Naive thymus-derived CD8-positive, alpha-beta T cell (primary cell): Measurements from ENCODE around the gene CSMD2. TPM values are rescaled to one million over a fixed set of nuclear protein-coding genes. Genes with fewer than 3 reads are reported as not detected.

Source experiments
- ATAC-seq, 2 donors: fragments of 150-1000 bp; cut with Tn5 transposase in 1 of 2; sonication (Bioruptor Pico), chemical (Tn5 transposase) in 1 of 2; 1 replicate in 1 of 2; 2 replicates in 1 of 2; pipeline ENCODE4 v1.10.0; 2021; ENCODE audit warnings: mild to moderate bottlenecking in 2 of 2, moderate library complexity in 2 of 2
- POLR2A ChIA-PET: fragments of 350-600 bp; sonication (Branson Sonifier 250); formaldehyde crosslinking; loops from one replicate; lab custom pipeline; 2021; ENCODE audit warnings: antibody characterized with exemption; lab: Charles Lee
- DNase-seq, 10 donors: peaks; one replicate each; pipeline versions ENCODE4 v3.0.0 to v3.0.0-alpha.2; 2020 to 2022
- H3K27ac Mint-ChIP-seq, 10 donors: one replicate each; pipeline ENCODE4 v1.8.0; 2020 to 2022; ENCODE audit warnings: mild to moderate bottlenecking in 10 of 10, mixed read lengths in 10 of 10, moderate library complexity in 4 of 10, inconsistent platforms in 1 of 10
- H3K27me3 Mint-ChIP-seq, 5 donors: one replicate each; pipeline ENCODE4 v1.8.0; 2021 to 2022; ENCODE audit warnings: mixed read lengths in 5 of 5
- H3K36me3 Mint-ChIP-seq, 3 donors: one replicate each; pipeline ENCODE4 v1.8.0; 2020 to 2022; ENCODE audit warnings: mixed read lengths in 3 of 3, mild to moderate bottlenecking in 2 of 3, inconsistent platforms in 1 of 3
- H3K4me1 Mint-ChIP-seq, 4 donors: one replicate each; pipeline ENCODE4 v1.8.0; 2021 to 2022; ENCODE audit warnings: mixed read lengths in 4 of 4
- H3K4me3 Mint-ChIP-seq, 10 donors: one replicate each; pipeline ENCODE4 v1.8.0; 2020 to 2022; ENCODE audit warnings: mild to moderate bottlenecking in 10 of 10, mixed read lengths in 10 of 10, moderate library complexity in 6 of 10, inconsistent platforms in 1 of 10
- H3K9me3 Mint-ChIP-seq, 9 donors: one replicate each; pipeline ENCODE4 v1.8.0; 2020 to 2022; ENCODE audit warnings: mixed read lengths in 9 of 9, mild to moderate bottlenecking in 3 of 9, inconsistent platforms in 1 of 9, moderate library complexity in 1 of 9
- polyA plus RNA-seq, 3 donors: library from polyadenylated mRNA; unstranded; fragments of 300-500 nt; fragmentation: Illumina TruSeq; gene quantifications; one replicate each; pipeline ENCODE4 v1.2.3, GENCODE V29; 2021
- total RNA-seq, 8 experiments: library from RNA in 2 of 8; stranded (reverse) in 2 of 8; gene quantifications; one replicate each; pipeline ENCODE4 v1.2.3 and lab custom pipeline; 2021 to 2026

Gene CSMD2
- total and polyA plus RNA-seq, 5 experiments from 2014 or later, result not detected

- POLR2A ChIA-PET, result no interaction called here
- no peak overlapping the region for H3K4me3 Mint-ChIP-seq
- H3K9me3 Mint-ChIP-seq, result peaks cover 0 to 4% (median 0%) of the 10 kb centered on the region in 9 donors
- DNase-seq, result no peak
- peaks cover 3 to 47% (median 38%) of the 10 kb centered on the region in 5 donors for H3K27me3 Mint-ChIP-seq
- H3K27ac Mint-ChIP-seq, result no peak overlapping the region
- peaks cover 0 to 2% (median 0%) of the 10 kb centered on the region in 4 donors for H3K4me1 Mint-ChIP-seq
- H3K36me3 Mint-ChIP-seq, result no peaks in the 10 kb centered on the region
- ATAC-seq, result no peak
Measured at GRCh38 chr1:33825506-33825905, 339.5 kb downstream of the CSMD2 start.

GRCh38 chr1:33824971-33825370, 340.1 kb downstream of the CSMD2 start:
- POLR2A ChIA-PET, result no interaction called here
- peaks cover 0 to 2% (median 0%) of the 10 kb centered on the region in 4 donors for H3K4me1 Mint-ChIP-seq
- H3K4me3 Mint-ChIP-seq, result no peak overlapping the region
- H3K9me3 Mint-ChIP-seq, result peaks cover 0 to 4% (median 0%) of the 10 kb centered on the region in 9 donors
- DNase-seq (no peak), ATAC-seq (no peak)
- H3K27me3 Mint-ChIP-seq, result peaks cover 3 to 50% (median 42%) of the 10 kb centered on the region in 5 donors
- no peak overlapping the region for H3K27ac Mint-ChIP-seq
- no peaks in the 10 kb centered on the region for H3K36me3 Mint-ChIP-seq

- ATAC-seq, result no peak
- no peak overlapping the region for H3K27ac Mint-ChIP-seq
- H3K4me3 Mint-ChIP-seq, result no peak overlapping the region
Measured at GRCh38 chr1:33824321-33824720, 340.7 kb downstream of the CSMD2 start.

GRCh38 chr1:33823830-33824229, 341.2 kb downstream of the CSMD2 start:
- Mint-ChIP-seq H3K27ac (no peak overlapping the region), H3K4me1 (peaks cover 0 to 2% (median 0%) of the 10 kb centered on the region in 4 donors), H3K27me3 (peaks cover 3 to 52% (median 40%) of the 10 kb centered on the region in 5 donors), H3K36me3 (no peaks in the 10 kb centered on the region), H3K9me3 (no peaks in the 10 kb centered on the region), H3K4me3 (no peak overlapping the region)
- DNase-seq (no peak), ATAC-seq (no peak)
- POLR2A ChIA-PET, result no interaction called here

More at GRCh38 chr1:33824321-33824720, 340.7 kb downstream of the CSMD2 start:
- peaks cover 0 to 1% (median 0%) of the 10 kb centered on the region in 9 donors for H3K9me3 Mint-ChIP-seq
- H3K4me1 Mint-ChIP-seq, result peaks cover 0 to 2% (median 0%) of the 10 kb centered on the region in 4 donors
- no peak for DNase-seq
- H3K36me3 Mint-ChIP-seq, result no peaks in the 10 kb centered on the region
- peaks cover 3 to 52% (median 42%) of the 10 kb centered on the region in 5 donors for H3K27me3 Mint-ChIP-seq
- POLR2A ChIA-PET, result no interaction called here

GRCh38 chr1:33823401-33823800, 341.6 kb downstream of the CSMD2 start:
- DNase-seq, result no peak
- POLR2A ChIA-PET, result no interaction called here
- H3K4me3 Mint-ChIP-seq, result no peak overlapping the region
- H3K27ac Mint-ChIP-seq, result no peak overlapping the region
- no peaks in the 10 kb centered on the region for H3K36me3 Mint-ChIP-seq
- H3K4me1 Mint-ChIP-seq, result peaks cover 0 to 2% (median 0%) of the 10 kb centered on the region in 4 donors
- ATAC-seq, result no peak
- H3K9me3 Mint-ChIP-seq, result no peaks in the 10 kb centered on the region
- peaks cover 3 to 49% (median 37%) of the 10 kb centered on the region in 5 donors for H3K27me3 Mint-ChIP-seq

GRCh38 chr1:33822396-33822795, 342.6 kb downstream of the CSMD2 start:
- ATAC-seq (no peak), DNase-seq (no peak)
- POLR2A ChIA-PET, result no interaction called here
- peaks cover 3 to 47% (median 37%) of the 10 kb centered on the region in 5 donors for H3K27me3 Mint-ChIP-seq
- H3K4me3 Mint-ChIP-seq, result no peak overlapping the region
- H3K9me3 Mint-ChIP-seq, result no peaks in the 10 kb centered on the region
- H3K36me3 Mint-ChIP-seq, result no peaks in the 10 kb centered on the region
- H3K27ac Mint-ChIP-seq, result no peak overlapping the region
- peaks cover 0 to 2% (median 0%) of the 10 kb centered on the region in 4 donors for H3K4me1 Mint-ChIP-seq

- peaks cover 0 to 2% (median 0%) of the 10 kb centered on the region in 4 donors for H3K4me1 Mint-ChIP-seq
- H3K4me3 Mint-ChIP-seq, result no peak overlapping the region
- ATAC-seq, result no peak
- POLR2A ChIA-PET, result no interaction called here
- H3K9me3 Mint-ChIP-seq, result no peaks in the 10 kb centered on the region
- H3K36me3 Mint-ChIP-seq, result no peaks in the 10 kb centered on the region
- no peak for DNase-seq
- peaks cover 0 to 39% (median 28%) of the 10 kb centered on the region in 5 donors for H3K27me3 Mint-ChIP-seq
- H3K27ac Mint-ChIP-seq, result no peak overlapping the region
Measured at GRCh38 chr1:33821291-33821690, 343.7 kb downstream of the CSMD2 start.

GRCh38 chr1:33820804-33821203, 344.2 kb downstream of the CSMD2 start:
- DNase-seq (no peak), ATAC-seq (no peak)
- H3K9me3 Mint-ChIP-seq, result no peaks in the 10 kb centered on the region
- peaks cover 0 to 35% (median 28%) of the 10 kb centered on the region in 5 donors for H3K27me3 Mint-ChIP-seq
- peaks cover 0 to 2% (median 0%) of the 10 kb centered on the region in 4 donors for H3K4me1 Mint-ChIP-seq
- POLR2A ChIA-PET, result no interaction called here
- H3K36me3 Mint-ChIP-seq, result no peaks in the 10 kb centered on the region
- no peak overlapping the region for H3K27ac Mint-ChIP-seq
- H3K4me3 Mint-ChIP-seq, result no peak overlapping the region

- Mint-ChIP-seq H3K4me3 (no peak overlapping the region), H3K9me3 (no peaks in the 10 kb centered on the region), H3K36me3 (no peaks in the 10 kb centered on the region), H3K27ac (no peak overlapping the region), H3K27me3 (peaks cover 4 to 36% (median 25%) of the 10 kb centered on the region in 5 donors), H3K4me1 (no peaks in the 10 kb centered on the region)
- POLR2A ChIA-PET, result no interaction called here
- DNase-seq, result no peak
- no peak for ATAC-seq
Measured at GRCh38 chr1:33819913-33820311, 345.1 kb downstream of the CSMD2 start.

GRCh38 chr1:33819290-33819912, 345.6 kb downstream of the CSMD2 start:
- no peaks in the 10 kb centered on the region for H3K4me1 Mint-ChIP-seq
- POLR2A ChIA-PET, result no interaction called here
- H3K4me3 Mint-ChIP-seq, result no peak overlapping the region
- H3K9me3 Mint-ChIP-seq, result no peaks in the 10 kb centered on the region
- ATAC-seq, result no peak
- H3K27me3 Mint-ChIP-seq, result peaks cover 6 to 41% (median 25%) of the 10 kb centered on the region in 5 donors
- H3K36me3 Mint-ChIP-seq, result no peaks in the 10 kb centered on the region
- DNase-seq, result no peak
- H3K27ac Mint-ChIP-seq, result no peak overlapping the region

GRCh38 chr1:33818071-33818470, 347.0 kb downstream of the CSMD2 start:
- H3K36me3 Mint-ChIP-seq, result no peaks in the 10 kb centered on the region
- no peak for ATAC-seq
- peaks cover 11 to 49% (median 29%) of the 10 kb centered on the region in 5 donors for H3K27me3 Mint-ChIP-seq
- H3K4me1 Mint-ChIP-seq, result no peaks in the 10 kb centered on the region
- no peak overlapping the region for H3K4me3 Mint-ChIP-seq
- no peaks in the 10 kb centered on the region for H3K9me3 Mint-ChIP-seq
- no peak overlapping the region for H3K27ac Mint-ChIP-seq
- POLR2A ChIA-PET, result no interaction called here
- DNase-seq, result no peak

- no peak overlapping the region for H3K27ac Mint-ChIP-seq
- DNase-seq, result no peak
Measured at GRCh38 chr1:33815061-33815460, 350.0 kb downstream of the CSMD2 start.

GRCh38 chr1:33814166-33814565, 350.9 kb downstream of the CSMD2 start:
- Mint-ChIP-seq H3K9me3 (peaks cover 0 to 10% (median 4%) of the 10 kb centered on the region in 9 donors), H3K27ac (no peak overlapping the region), H3K4me3 (no peak overlapping the region), H3K4me1 (no peaks in the 10 kb centered on the region), H3K36me3 (no peaks in the 10 kb centered on the region), H3K27me3 (peaks cover 8 to 24% (median 18%) of the 10 kb centered on the region in 5 donors)
- POLR2A ChIA-PET, result no interaction called here
- DNase-seq (no peak), ATAC-seq (no peak)

More at GRCh38 chr1:33815061-33815460, 350.0 kb downstream of the CSMD2 start:
- no peak for ATAC-seq
- Mint-ChIP-seq H3K36me3 (no peaks in the 10 kb centered on the region), H3K4me3 (no peak overlapping the region), H3K9me3 (peaks cover 0 to 4% (median 0%) of the 10 kb centered on the region in 9 donors), H3K4me1 (no peaks in the 10 kb centered on the region), H3K27me3 (peaks cover 8 to 27% (median 22%) of the 10 kb centered on the region in 5 donors)
- POLR2A ChIA-PET, result no interaction called here
